HG03097 (cell line): ENCODE data around the gene CTSZ.
"Not testable (repeated sequence)": the region's sequence is repeated elsewhere in the genome, so short reads cannot be mapped to it uniquely, and the experiment has no call there.

Source experiments
- ATAC-seq: cut with Tn5 transposase; IDR thresholded peaks from one replicate; pipeline ENCODE4 v1.9.1; 2021; ENCODE audit not compliant: unreplicated experiment, low FRiP score

Gene CTSZ

DNA sequence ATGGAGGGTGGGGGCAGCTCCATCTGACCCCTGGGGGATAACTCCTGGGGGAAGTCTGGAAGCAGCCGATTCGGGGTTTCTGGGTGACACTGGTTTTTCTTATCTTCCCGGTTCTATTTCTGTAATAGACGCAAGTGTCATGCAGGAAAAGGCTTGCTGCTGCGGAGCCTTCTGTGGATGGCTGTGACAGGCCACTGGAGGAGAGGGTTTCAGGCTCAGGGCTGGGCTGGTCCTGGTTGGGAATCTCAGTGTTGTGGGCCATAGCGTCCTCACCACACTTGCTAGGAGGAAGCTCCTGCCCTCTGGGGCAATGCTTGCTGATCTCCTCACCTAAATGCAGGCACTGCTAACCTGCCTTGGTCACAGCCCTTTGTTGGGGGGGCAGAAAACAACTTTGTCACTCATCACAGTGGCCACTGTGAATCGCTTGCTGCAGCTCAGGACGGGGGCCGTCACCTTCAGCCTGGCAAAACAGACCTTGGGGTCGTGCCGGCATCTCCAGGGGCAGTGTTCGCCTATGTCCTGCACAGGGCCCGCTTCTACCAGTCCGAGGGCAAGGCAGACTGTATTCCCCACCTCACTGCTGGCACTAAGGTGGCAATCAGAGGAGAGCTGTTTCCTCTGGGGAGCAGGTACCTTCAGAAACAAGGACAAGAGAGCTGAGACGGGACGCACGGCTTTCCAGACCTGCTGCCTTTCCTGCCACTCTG is 7.8 kb upstream of the CTSZ start:
- ATAC-seq: no peak

DNA sequence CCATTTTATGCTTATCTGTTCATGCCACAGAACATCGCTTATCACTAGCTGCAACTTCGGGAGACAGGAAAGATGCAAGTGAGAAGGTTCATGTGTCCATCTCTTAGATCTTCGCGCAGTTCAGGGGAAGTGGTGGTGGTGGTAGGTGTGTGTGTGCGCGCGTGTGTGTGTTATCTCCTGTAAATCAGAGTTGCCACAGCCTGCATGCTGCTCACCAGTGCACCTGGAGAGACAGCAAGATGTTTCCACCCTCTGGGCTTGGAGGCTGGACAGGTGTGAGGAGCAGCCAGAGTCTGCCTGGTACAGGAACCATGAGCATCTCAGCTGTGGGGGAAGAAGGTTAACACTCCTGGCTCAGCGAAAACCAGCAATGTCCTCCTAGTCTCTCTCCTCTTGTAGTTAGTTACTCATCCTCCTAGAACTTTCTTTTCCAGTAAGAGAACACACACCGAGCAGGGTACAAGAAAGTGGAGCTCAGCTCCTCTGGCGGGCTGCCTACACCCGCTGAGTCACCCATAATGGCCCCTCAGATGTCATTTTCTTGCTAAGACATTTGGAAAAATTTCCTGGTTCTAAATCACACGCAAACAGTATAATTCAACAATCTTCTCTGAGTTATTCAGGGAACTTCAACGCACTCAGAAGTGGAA is 7.0 kb upstream of the CTSZ start:
- ATAC-seq: no peak

DNA sequence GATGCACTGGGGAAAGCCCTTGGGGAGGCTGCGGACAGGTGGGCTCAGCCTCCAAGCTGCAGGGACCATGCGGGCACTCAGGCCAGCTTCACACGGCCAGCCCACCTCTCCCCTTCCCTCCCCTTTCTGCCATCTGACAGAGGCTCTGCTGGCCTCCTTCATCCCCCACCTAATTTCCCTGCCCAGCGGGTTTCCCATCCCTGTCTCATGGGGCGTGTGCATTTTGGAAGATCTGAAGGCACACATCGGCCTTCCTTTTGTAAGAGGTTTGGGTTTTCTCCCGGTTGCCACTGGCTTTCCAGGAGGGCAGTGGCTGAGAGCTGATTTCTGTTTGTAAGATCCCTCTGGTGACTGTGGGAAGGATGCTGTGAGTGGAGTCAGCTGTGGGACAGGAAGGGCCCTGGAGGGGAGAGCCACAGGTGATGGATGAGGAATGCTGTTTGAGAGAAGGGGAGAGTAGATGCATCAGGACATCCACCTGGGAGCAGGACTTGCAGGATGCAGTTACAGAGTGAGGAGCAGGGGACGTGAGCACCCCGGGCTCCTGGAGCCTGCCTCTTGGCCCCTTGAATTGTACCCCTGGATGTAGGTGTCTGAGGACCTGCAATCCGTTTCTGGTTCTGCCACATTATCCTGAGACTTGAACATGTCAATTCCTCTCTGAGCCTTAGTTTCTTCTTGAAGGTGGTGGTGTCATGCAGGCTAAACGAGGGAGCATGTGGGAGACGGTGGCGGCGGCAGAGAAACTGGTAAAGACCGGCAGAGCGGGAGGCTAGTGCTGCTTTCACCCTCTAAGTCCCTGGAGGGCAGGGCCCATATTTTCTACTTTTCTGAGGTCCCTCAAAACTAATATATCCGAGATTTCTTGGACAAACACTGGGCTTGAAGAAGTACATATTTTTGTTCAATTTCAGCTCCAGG is 6.2 kb upstream of the CTSZ start:
- no peak for ATAC-seq

DNA sequence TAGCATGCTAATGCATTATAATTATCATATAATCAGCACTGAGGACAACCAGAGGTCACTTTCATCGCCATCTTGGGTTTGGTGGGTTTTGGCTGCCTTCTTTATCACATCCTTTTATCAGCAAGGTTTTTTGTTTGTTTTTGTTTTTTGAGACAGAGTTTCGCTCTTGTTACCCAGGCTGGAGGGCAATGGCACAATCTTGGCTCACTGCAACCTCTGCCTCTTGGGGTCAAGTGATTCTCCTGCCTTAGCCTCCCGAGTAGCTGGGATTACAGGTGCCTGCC is 4.8 kb upstream of the CTSZ start:
- not testable (repeated sequence) for ATAC-seq

DNA sequence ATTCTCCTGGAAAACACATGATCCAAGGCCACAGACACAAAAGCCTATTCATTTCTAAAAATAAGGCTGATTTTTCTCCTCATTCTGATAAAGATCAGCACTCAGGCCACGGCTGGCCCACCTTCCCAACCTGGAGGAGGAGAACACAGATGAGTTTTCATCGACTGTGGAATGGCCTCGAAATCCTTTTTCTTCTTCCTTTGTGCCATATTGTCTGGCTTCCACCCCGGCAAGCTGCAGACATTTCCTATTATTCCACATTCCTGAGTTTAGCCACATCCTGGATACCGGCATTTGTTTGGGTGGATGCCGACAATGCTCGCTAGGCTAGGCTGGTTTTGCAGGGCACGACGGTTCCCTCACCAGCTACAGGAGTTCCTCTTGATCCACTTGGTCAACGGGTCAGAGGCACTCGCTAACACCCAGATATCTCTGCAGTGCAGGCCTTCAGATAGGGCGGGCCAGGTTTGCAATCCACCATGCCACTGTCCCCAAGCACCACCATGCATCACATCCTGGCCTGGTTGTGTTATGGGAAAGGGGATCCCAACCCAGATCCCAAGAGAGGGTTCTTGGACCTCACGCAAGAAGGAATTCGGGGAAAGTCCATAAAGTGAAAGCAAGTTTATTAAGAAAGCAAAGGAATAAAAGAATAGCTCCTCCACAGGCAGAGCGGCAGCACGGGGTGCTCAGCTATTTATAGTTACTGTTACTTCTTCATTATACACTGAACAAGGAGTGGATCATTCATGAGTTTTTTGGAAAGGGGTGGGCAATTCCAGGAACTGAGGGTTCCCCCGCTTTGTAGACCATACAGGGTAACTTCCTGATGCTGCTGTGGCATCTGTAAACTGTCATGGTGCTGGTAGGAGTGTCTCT is 4.2 kb upstream of the CTSZ start:
- ATAC-seq: no peak

DNA sequence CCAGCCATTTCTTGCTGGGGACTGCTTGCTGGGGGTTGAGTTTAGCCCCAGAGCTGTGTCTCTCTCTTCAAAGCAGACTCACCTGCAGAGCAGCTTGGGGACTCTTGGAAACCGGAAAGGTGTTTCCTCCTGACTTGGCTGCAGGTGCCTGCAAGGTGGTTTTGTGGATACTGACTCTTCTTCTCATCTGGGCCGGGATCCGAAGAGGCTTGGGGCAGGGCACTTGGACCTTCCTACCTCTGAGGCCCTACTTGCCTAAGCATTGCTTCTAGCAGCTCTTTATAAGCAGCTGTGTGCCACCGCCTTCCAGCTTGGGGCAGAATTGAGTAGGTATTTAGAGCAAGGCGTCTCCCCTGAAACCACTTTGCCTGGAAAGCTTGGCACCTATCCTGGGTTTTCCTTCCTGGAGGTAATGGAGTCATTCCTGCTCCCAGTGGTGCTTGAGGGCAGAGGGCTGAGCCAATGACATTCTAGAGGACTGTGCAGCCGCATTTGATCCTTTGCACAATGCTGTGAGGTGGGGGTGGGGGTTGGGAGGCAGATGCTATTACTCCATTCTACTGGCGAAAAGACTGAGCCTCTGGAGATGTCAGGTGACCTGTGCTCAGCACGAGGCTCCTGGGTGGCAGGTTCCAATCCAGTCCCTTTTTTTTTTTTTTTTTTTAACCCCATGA is 3.4 kb upstream of the CTSZ start:
- no peak for ATAC-seq

DNA sequence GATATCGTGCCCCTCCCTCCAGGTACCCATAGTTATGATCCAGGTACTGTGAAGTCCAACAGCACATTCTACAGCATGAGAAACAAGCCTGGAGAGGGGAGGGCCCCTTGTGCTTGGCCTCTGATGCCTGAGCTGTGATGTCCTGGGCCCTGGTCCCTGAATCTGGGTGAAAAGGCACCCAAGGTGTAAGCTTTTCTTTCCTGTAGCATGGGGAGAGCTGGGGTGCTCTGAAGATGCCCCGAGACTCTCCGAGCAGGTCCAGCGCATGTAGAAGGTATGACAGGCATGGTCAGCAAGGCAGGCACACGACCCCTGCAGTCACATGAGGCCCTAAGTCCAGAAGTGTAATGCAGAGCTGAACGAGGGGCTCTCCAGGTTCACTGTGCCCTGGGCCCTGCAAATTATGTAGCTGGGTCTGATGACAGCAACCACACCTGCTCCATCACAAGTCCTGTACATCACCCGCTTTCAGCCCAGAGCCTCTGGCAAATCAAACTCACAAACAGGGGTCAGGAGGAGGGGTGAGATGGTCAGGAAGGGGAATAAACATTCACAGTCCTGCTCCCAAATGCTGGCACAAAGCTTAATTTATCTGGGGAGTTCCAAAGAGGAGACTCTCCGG is 1.8 kb upstream of the CTSZ start:
- ATAC-seq: no peak

DNA sequence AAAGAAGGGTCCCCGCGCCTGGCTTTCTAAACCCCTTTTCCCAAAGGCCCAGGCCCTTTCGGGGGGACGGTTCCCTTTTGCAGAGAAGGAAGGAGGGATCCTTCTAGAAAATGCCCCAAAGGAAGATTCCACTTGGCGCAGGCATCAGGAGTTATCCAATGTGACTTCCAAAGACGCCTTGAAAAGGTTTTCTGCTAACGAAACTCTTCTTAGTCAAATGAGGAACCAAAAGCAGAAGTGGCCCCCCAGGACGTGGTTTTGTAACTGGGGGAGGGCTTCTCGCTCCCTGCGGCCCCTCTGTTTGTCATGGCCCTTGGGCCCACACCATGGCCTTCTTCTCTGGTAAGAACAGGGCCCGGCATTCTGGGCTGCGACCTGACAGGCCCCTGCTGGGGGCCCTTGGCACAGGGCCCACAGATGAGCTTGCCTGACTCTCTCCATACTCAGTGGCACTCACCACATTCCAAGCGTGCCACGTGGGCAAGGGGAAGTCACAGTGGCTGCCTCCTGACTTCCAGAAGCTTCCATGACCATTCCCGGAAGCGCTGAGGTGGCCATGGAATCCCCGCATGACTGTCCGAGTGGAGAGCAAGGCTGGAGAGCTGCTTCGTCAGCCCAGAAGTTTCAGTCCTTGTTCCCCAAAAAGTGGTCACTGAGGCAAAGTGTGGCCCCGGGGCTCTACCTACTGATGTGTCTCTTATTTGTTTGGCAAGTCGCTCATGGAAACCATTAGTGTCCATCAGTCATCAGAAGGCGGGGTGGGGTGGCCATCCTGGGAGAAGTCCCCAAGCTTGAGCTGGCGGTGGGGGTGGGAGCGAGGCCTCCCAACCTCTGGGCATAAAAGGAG is 834 bp upstream of the CTSZ start:
- ATAC-seq: peak; percentile 29

DNA sequence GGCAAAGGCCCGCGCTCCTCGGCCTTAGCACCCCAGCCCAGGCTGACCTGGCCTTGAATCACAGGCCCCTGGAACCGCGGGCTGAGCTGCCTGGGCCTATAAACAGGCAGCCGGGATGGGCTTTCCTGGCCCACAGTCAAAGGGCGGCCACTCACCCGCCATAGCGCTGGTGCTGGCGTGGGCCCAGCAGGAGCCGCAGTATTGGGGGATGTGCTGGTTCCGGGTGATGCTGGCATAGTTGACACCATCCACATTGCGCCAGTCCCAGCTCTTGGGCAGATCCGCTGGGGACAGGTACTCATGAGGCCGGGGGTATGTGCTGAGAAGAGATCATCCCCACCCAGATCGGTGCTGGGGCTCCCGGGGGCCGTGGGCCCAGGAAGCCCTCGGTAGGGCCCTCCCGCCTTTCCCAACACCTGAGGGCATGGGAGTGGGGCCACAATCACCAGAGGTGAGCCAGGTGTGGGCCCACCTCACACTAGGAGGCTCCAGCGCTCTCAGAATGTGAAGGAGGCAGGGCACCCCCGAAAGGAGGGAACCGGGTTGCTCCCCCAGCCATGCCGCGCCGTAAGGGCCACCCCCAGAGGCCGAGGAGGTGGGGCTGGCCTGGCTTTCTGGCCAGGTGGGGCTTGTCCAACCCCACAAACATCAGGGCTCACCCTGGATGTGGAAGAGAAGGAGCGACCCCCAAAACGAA is 739 bp downstream of the CTSZ start:
- no peak for ATAC-seq

DNA sequence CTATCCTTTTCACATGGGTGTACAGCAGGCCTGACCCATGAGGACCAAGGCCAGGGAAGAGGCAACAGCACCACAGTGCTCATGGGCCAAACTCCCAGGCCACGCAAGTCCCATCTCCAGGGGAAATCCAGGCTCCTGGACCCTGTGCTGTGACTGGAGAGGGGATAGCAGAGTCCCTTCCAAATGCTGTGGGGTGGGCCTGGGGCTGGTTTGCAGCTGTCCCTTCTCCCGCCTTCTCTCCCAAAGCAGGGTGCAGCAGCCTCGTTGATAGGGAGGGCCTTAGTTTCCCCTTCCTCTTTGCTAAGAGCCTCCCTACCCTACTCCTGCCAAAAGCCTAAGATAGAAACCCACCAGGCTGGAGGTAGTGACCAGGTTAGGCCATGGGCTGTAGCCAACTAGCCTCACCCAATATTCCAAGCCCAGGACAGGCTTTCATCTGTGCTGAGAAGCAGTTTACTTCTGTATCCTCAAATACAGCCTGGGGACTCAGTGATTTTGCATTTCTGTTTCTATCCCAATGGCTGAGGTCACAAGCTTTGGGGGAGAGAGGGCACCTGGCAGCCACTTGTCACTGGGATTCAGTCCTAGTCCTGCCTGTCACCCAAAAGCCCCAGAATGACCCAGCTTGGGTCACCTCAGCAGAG is 1.4 kb downstream of the CTSZ start:
- no peak for ATAC-seq

DNA sequence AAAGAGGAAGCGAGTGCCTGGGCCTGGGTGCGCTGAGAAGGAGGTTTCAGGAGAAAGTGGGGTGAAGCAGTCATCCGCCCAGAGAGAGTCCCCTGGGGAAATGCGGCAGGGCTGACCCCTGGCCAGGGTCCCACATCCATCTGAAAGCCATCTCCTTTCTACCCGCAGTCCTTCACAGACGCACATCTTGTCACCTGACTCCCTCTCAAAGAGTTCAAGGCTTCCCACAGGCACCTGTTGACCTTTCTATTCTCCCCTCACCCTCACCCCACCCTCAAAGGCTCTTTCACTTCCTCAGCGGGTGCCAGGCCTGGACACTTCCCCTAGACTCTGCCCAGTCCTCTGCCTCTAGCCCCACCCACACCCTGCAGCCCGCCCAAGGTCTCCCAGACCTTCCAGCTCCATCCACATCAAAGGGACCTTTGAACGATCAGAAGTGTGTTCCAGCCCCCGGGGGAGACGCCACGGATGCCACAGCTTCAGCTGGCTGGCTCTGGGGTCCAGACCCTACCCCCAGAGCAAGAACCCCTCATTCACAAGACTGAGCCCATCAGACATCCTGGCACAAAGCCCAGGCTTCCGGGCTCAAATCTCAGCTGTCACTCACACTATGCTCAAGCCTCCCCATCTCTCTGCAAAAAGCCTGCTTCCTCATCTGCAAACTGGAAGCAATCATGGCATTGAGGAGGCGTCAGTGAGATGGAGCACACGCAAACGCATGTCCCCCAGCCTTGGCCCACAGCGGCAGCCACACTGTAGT is 2.1 kb downstream of the CTSZ start:
- ATAC-seq: peak; percentile 61

DNA sequence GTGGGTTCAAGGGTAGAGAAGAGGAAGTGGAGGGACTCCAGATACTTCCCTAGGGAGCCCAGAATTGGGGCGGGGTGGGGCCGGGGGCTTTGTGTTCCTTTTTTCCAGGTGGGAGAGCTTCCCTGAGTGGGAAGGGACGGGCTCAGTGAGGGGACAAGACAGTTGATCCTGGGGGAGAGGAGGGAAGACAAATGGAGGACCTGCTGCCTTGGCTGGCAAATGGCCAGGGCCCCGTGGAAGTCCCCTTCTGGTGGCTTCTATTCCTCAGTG is 2.6 kb downstream of the CTSZ start:
- ATAC-seq: no peak

DNA sequence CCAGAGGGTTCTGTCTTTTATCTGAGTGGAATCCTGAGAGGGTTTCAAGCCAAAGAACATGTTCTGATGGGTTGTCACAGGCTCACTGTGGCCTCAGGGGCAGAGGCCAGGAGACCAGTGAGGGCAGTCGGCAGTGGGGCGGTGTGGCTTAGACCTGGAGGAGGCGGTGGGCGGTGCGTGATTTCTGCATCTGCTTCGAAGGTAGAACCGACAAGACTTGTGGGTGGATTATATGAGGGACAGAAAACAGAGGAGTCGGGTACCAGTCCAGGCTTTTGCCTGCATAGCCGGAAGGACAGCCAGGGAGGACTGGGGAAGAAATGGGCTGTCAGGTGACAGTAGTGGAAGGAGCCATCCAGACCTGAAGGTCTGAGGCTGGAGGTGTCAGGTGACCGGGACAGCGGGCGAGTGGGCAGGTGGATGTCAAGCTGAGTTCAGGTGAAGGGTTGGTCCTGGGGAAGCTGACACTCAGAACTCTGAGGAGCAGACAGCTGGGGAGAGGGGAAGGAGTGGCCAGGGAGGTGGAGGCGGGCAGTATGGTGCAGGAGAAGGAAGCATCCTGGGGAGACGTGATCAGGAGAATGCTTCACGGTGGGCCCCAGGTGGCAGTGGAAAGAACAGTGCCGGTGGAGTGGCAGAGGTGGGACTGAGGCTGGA is 3.1 kb downstream of the CTSZ start:
- no peak for ATAC-seq

DNA sequence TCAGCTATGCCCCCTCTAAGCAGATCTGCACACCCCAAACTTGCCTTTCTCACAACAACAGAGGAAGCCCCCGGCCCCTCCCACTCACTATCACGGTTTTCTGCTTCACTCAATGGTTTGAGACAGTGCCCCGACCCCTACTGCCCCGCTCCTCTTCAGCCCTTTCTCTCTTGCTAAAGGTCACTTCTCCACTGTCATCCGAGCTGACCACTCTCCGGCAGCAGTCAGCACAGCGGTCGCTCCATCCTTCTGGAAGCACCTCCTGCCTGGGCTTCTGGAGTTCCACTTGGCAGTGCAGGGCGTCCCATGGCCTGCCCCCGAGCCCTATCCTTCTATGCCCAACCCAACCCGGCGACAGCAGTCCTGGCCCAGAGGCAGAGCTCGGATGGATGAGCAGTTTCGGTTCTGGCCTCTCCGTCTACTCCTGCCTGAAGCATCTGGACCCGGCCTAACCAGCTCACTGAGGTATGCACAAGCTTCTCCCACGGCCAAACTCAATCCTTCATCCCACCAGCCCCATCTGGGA is 4.1 kb downstream of the CTSZ start:
- ATAC-seq: no peak

DNA sequence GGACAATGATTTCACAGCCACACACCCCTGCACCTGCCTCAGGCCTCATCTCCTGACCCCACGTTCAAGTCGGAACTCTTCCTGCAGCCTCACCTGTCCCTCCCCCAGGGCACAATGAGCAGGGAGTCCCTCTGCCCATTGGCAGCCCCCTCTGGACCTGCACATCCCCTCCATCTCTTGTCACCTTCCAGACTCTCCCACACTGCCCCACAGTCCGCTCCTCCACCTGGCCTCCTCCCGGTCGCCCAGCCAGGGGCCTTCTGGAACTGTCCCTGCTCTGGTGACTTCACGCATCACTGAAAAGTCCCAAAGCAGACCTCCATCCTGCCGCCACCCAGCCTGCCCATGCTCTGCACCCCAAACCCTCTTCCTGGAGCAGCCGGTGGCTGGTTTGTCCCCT is 4.7 kb downstream of the CTSZ start:
- ATAC-seq: no peak

DNA sequence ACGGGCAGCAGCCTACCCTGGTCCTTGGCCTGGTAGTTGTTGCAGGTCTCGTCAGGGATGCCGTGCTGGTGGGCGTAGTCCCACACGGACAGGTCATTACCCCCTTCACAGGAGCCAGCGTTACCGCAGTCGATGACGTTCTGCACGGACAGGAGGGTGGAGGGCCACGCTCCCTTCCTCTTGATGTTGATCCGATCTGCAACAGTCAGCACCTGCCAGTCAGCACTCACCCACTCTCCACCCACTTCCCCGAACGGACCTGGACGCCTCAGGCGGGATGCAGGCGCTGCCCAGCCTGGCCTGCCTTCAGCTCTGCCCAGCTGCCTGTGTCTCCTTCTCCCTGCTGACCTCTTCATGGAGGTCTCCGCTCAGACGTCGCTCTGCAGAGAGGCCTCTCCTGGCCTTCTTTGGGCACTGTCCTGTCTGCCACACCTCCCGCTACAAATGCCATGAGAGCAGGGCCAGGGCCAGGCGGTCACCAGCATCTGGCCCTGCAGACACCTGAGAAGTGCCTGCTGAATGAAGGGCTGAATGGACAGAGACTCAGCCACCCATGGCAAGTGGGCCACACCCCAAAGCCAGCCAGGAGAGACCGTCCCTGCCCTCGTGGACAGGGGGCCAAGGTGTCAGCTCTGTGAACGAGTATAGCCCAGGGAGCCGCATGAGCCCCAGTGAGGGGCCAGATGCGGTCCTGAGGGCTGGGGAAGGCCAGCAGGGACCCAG is 5.4 kb downstream of the CTSZ start:
- no peak for ATAC-seq
